Smooth muscle cell (in vitro differentiated cells): ENCODE measurements around the gene RAPGEF1. TPM values are rescaled to one million over a fixed set of nuclear protein-coding genes. Genes with fewer than 3 reads are reported as not detected.

ENCODE experiments used
- DNase-seq: peaks from one replicate; lab custom pipeline; 2025; ENCODE audit not compliant: unreplicated experiment; lab: John Stamatoyannopoulos, UW
- H2AFZ ChIP-seq: fragments of 200-600 bp; sonication (generic); 2 replicates; pipeline ENCODE4 v1.6.0; 2016; ENCODE audit warnings: antibody characterized with exemption, low read depth, mild to moderate bottlenecking
- H3F3A ChIP-seq: fragments of 200-600 bp; sonication (generic); 2 replicates; pipeline ENCODE4 v1.6.0; 2017; ENCODE audit warnings: antibody characterized with exemption, low read depth
- H3K27ac ChIP-seq: fragments of 200-600 bp; sonication (generic); 2 replicates; pipeline ENCODE4 v1.5.1; 2016; ENCODE audit warnings: low read depth, mild to moderate bottlenecking
- H3K27me3 ChIP-seq: fragments of 200-600 bp; sonication (generic); 2 replicates; pipeline ENCODE4 v1.6.1; 2016; ENCODE audit warnings: low read depth, mild to moderate bottlenecking
- H3K36me3 ChIP-seq: fragments of 200-600 bp; sonication (generic); 2 replicates; pipeline ENCODE4 v1.5.1; 2016; ENCODE audit warnings: low read depth
- H3K4me1 ChIP-seq: fragments of 200-600 bp; sonication (generic); 2 replicates; pipeline ENCODE4 v1.5.1; 2016; ENCODE audit warnings: low read depth
- H3K4me2 ChIP-seq: fragments of 200-600 bp; sonication (generic); 2 replicates; pipeline ENCODE4 v1.6.0; 2016; ENCODE audit warnings: mild to moderate bottlenecking
- H3K4me3 ChIP-seq: fragments of 200-600 bp; sonication (generic); 2 replicates; pipeline ENCODE4 v1.5.1; 2016; ENCODE audit warnings: mild to moderate bottlenecking
- H3K79me2 ChIP-seq: fragments of 200-600 bp; sonication (generic); 2 replicates; pipeline ENCODE4 v1.6.0; 2016; ENCODE audit warnings: low read depth, mild to moderate bottlenecking
- H3K9ac ChIP-seq: fragments of 200-600 bp; sonication (generic); 2 replicates; pipeline ENCODE4 v1.6.0; 2016; ENCODE audit warnings: low read depth
- H3K9me3 ChIP-seq: fragments of 200-600 bp; sonication (generic); replicated peaks from 2 replicates; pipeline ENCODE4 v1.5.1; 2016; ENCODE audit warnings: low read depth
- H4K20me1 ChIP-seq: fragments of 200-600 bp; sonication (generic); 2 replicates; pipeline ENCODE4 v1.6.0; 2016; ENCODE audit warnings: low read depth
- WGBS: methylation state at CpG from one replicate; pipeline ENCODE4 v1.1.7; 2016; ENCODE audit warnings: low lambda C conversion rate; 5-methylcytosine and 5-hydroxymethylcytosine counted together
- polyA plus RNA-seq: library from polyadenylated mRNA; unstranded; fragments of >200 nt; fragmentation: Nextera tagmentation; extraction: Ambion mirVana; gene quantifications from 2 replicates; pipeline ENCODE4 v1.2.1, GENCODE V29; 2016
- total RNA-seq: library from RNA; depleted of rRNA; stranded (reverse); fragments of >200 nt; gene quantifications from 2 replicates; pipeline ENCODE4 v1.2.3, GENCODE V29; 2014
- TF ChIP-seq, protein P1 (sequence below): fragments of 200-600 bp; sonication (generic); IDR thresholded peaks from 2 replicates; pipeline ENCODE4 v1.5.1; 2017; ENCODE audit warnings: borderline replicate concordance, mild to moderate bottlenecking, antibody characterized with exemption; ENCODE audit not compliant: insufficient read depth, poor library complexity, severe bottlenecking

The RAPGEF1 gene
- total and polyA plus RNA-seq, 2 experiments from 2014 or later = 16.4 to 17.8 TPM

DNA sequence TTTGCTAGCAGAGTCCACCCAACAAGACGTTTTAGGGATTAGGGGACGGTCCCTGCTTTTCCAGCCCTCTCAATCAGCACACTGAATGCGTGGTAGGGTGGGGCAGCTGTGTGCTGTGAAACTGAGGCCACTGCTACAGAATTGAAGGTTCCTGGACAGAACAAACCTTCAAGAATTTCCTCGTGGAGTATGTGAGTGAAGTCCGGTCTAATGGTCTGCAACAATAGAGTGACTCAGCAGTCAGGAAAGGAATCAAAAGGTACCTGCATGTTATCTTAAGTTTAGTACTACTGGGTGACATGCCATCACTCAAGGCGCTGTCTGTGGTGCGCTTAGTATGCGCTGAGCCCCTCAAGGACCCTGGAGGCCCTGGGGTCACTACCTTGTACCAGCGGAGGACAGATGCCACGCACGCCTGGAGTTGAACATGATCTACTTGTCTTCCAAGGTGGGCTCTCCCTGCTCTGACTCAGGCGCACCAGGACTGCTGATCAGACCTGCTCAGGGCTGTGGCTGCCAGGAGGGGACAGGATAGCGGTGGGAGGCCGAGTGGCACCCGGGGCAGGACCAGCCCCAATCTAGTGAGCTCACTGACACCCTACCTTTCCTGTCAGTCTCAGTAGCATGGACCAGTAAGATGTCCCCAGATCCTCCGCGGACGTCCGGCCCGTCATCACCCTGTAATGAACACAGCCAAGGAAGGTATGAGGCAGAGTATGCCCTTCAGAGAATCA lies 144.0 kb downstream of the RAPGEF1 start:
- no peak overlapping the region for H3K4me2 ChIP-seq
- TF ChIP-seq, protein P1, sequence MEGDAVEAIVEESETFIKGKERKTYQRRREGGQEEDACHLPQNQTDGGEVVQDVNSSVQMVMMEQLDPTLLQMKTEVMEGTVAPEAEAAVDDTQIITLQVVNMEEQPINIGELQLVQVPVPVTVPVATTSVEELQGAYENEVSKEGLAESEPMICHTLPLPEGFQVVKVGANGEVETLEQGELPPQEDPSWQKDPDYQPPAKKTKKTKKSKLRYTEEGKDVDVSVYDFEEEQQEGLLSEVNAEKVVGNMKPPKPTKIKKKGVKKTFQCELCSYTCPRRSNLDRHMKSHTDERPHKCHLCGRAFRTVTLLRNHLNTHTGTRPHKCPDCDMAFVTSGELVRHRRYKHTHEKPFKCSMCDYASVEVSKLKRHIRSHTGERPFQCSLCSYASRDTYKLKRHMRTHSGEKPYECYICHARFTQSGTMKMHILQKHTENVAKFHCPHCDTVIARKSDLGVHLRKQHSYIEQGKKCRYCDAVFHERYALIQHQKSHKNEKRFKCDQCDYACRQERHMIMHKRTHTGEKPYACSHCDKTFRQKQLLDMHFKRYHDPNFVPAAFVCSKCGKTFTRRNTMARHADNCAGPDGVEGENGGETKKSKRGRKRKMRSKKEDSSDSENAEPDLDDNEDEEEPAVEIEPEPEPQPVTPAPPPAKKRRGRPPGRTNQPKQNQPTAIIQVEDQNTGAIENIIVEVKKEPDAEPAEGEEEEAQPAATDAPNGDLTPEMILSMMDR = no peak
- DNase-seq = no peak
- no peaks in the 10 kb centered on the region for H3K27me3 ChIP-seq
- no peaks in the 10 kb centered on the region for H3F3A ChIP-seq
- 88% methylated on average over 20 of the region's 20 CpGs for WGBS
- no peaks in the 10 kb centered on the region for H3K9me3 ChIP-seq
- H4K20me1 ChIP-seq = no peaks in the 10 kb centered on the region
- no peak overlapping the region for H3K4me3 ChIP-seq
- no peaks in the 10 kb centered on the region for H3K36me3 ChIP-seq
- H3K9ac ChIP-seq = no peak overlapping the region
- H2AFZ ChIP-seq = no peak overlapping the region
- H3K27ac ChIP-seq = no peak overlapping the region
- H3K4me1 ChIP-seq = no peaks in the 10 kb centered on the region
- H3K79me2 ChIP-seq = no peaks in the 10 kb centered on the region

DNA sequence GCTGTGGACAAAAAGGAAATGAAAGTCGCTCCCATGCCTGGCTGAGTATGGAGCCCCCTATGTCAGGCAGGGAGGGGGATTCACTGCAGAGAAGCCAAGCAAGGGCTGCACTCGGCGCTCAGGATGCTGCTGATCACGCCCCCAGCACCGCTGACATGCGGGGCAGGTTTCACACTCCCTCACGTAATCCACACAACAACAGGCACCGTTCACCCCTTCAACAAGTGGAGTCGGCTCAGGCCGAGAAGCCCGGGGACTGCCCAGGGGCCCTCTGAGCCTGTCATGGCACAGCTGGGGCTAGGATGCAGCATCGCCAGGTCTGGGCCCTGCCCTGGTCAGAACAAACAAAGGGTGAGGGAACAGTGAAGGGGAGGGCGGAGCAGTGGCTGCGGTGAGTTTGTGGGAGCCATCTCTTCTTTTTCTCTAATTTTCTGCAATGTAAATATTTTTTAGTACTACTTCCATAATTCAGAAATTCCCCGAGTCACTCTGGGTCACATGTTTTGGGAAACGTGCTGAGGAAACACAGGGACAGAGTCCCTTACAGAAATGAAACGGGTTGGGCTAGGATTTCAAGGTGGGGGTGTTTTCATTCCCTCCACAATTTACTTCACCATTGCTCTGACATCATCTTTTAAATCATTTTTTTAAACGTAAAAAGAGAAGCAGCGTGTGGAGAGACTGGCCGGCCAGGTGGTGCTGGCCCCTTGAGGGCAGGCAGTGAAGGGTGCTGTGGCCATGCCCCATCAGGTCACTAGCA lies 144.8 kb downstream of the RAPGEF1 start:
- no peaks in the 10 kb centered on the region for H3K36me3 ChIP-seq
- no peaks in the 10 kb centered on the region for H3K4me1 ChIP-seq
- no peak overlapping the region for H3K9ac ChIP-seq
- no peak overlapping the region for H3K4me2 ChIP-seq
- H3K9me3 ChIP-seq = no peaks in the 10 kb centered on the region
- WGBS = 97% methylated on average over 20 of the region's 20 CpGs
- H3F3A ChIP-seq = no peaks in the 10 kb centered on the region
- DNase-seq = no peak
- no peak overlapping the region for H2AFZ ChIP-seq
- H4K20me1 ChIP-seq = no peaks in the 10 kb centered on the region
- H3K4me3 ChIP-seq = no peak overlapping the region
- no peaks in the 10 kb centered on the region for H3K79me2 ChIP-seq
- no peak overlapping the region for H3K27ac ChIP-seq
- H3K27me3 ChIP-seq = no peaks in the 10 kb centered on the region
- TF ChIP-seq, protein P1 = no peak

DNA sequence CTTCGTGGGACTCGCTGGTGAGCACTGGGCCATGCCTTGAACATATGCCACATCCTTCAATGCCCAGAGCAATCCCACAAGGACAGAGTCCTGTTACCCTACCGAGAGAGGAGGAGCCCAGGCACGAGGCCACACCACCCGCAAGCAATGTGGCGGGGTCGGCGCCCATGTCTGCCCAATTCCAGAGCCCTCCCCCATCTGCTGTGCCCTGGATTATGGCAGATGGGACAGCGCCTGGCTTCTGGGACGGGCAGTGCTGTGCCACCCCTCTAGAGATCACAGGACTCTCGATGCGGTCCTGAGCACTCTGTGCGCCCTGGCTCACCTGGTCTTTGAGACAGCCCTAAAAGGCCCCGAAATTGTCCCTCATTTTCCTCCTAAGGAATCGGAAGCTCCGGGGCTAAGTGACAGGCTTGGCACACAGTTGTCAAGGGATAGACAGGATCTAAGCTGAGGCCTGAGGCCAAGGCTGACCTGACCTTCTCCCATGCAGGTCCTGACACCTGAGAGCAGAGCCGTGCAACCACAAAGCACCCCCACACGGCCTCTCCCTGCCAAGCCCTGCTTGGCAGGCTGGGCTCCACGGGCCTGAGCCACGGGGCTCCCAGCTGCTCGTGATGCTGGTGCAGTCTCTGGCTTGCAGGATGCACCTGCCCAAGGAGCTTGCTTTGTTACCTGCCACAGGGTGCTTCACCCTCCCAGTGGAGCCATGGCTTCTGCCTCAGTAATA lies 145.8 kb downstream of the RAPGEF1 start:
- Histone ChIP-seq H3K4me1 (no peaks in the 10 kb centered on the region), H2AFZ (no peak overlapping the region), H3K4me3 (no peak overlapping the region), H3K79me2 (no peaks in the 10 kb centered on the region), H3K27ac (no peak overlapping the region), H3F3A (no peaks in the 10 kb centered on the region), H3K9ac (no peak overlapping the region), H3K36me3 (no peaks in the 10 kb centered on the region), H3K4me2 (no peak overlapping the region), H4K20me1 (no peaks in the 10 kb centered on the region), H3K9me3 (no peaks in the 10 kb centered on the region), H3K27me3 (no peaks in the 10 kb centered on the region)
- WGBS = 95% methylated on average over 21 of the region's 21 CpGs
- no peak for DNase-seq
- TF ChIP-seq, protein P1 = no peak
